ENCODE results near the gene TFCP2. TPM values are rescaled to one million over a fixed set of nuclear protein-coding genes. Genes with fewer than 3 reads are reported as not detected.

TFCP2 gene
- total RNA-seq, 1 experiment from 2014 or later: 33.9 TPM

DNA sequence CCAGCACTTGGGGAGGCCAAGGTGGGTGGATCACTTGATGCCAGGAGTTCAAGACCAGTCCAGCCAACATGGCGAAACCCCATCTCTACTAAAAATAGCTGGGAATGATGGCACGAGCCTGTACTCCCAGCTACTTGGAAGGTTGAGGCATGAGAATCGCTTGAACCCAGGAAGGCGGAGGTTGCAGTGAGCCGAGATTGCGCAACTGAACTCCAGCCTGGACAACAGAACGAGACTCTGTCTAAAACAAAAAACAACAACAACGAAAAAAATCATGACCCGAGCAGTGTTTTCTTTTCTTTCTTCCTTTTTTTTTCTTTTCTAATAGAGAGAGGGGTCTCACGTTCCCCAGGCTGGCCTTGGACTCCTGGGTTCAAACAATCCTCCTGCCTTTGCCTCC, 86.0 kb downstream of the TFCP2 start:
- TF ChIP-seq, protein P1, sequence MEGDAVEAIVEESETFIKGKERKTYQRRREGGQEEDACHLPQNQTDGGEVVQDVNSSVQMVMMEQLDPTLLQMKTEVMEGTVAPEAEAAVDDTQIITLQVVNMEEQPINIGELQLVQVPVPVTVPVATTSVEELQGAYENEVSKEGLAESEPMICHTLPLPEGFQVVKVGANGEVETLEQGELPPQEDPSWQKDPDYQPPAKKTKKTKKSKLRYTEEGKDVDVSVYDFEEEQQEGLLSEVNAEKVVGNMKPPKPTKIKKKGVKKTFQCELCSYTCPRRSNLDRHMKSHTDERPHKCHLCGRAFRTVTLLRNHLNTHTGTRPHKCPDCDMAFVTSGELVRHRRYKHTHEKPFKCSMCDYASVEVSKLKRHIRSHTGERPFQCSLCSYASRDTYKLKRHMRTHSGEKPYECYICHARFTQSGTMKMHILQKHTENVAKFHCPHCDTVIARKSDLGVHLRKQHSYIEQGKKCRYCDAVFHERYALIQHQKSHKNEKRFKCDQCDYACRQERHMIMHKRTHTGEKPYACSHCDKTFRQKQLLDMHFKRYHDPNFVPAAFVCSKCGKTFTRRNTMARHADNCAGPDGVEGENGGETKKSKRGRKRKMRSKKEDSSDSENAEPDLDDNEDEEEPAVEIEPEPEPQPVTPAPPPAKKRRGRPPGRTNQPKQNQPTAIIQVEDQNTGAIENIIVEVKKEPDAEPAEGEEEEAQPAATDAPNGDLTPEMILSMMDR (IDR thresholded peaks at IDR 0.05): no peak
- TF ChIP-seq, protein P2, sequence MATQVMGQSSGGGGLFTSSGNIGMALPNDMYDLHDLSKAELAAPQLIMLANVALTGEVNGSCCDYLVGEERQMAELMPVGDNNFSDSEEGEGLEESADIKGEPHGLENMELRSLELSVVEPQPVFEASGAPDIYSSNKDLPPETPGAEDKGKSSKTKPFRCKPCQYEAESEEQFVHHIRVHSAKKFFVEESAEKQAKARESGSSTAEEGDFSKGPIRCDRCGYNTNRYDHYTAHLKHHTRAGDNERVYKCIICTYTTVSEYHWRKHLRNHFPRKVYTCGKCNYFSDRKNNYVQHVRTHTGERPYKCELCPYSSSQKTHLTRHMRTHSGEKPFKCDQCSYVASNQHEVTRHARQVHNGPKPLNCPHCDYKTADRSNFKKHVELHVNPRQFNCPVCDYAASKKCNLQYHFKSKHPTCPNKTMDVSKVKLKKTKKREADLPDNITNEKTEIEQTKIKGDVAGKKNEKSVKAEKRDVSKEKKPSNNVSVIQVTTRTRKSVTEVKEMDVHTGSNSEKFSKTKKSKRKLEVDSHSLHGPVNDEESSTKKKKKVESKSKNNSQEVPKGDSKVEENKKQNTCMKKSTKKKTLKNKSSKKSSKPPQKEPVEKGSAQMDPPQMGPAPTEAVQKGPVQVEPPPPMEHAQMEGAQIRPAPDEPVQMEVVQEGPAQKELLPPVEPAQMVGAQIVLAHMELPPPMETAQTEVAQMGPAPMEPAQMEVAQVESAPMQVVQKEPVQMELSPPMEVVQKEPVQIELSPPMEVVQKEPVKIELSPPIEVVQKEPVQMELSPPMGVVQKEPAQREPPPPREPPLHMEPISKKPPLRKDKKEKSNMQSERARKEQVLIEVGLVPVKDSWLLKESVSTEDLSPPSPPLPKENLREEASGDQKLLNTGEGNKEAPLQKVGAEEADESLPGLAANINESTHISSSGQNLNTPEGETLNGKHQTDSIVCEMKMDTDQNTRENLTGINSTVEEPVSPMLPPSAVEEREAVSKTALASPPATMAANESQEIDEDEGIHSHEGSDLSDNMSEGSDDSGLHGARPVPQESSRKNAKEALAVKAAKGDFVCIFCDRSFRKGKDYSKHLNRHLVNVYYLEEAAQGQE (IDR thresholded peaks at IDR 0.05; ENCODE audit: insufficient read depth in 1 of 2, low read depth in 2 of 2, low read length in 1 of 2): no peak
- no peak for TF ChIP-seq SIN3A (IDR thresholded peaks at IDR 0.05; ENCODE audit: borderline replicate concordance, insufficient read depth, low read depth, low read length)
- intact Hi-C loops (cut with micrococcal nuclease; ENCODE audit: unreplicated experiment) (no loop called here), in situ Hi-C loops (cut with HindIII; ENCODE audit: low pct_unique_long_range_greater_than_20kb, low sequenced_read_pairs) (no loop called here)
- no peaks in the 10 kb centered on the region for H3K9me3 ChIP-seq (ENCODE audit: control insufficient read depth, insufficient read depth, low read depth, low read length)
- no peak for DNase-seq (ENCODE audit: low read depth, low spot score)
- H3K4me3 ChIP-seq (ENCODE audit: low read depth in 2 of 2, low read length in 2 of 2): no peak overlapping the region
- no TSS peak for BruUV-seq (replicated peaks)
- ChIA-PET CTCF (no interaction called here), POLR2A (interaction anchor here (0.6 kb wide), 1 partner anchor 10 kb away, joined by 13 read pairs; no protein-coding TSS in a partner anchor)
- peaks cover 3% of the 10 kb centered on the region; the same call in 1 of the 2 replicates for H3K4me1 ChIP-seq (ENCODE audit: control insufficient read depth, insufficient read depth, low read length)
- H3K27me3 ChIP-seq (ENCODE audit: control insufficient read depth, insufficient read depth, low read length): no peaks in the 10 kb centered on the region
- H3K27ac ChIP-seq (ENCODE audit: low read length): no peak overlapping the region
- H3K36me3 ChIP-seq (ENCODE audit: control insufficient read depth, insufficient read depth, low read length): peaks cover 2% of the 10 kb centered on the region; the same call in 1 of the 2 replicates
- no peak for ATAC-seq

GRCh38 chr12:51085757-51086156, 87.2 kb downstream of the TFCP2 start:
- ATAC-seq (no peak), DNase-seq (ENCODE audit: low read depth, low spot score) (no peak)
- Histone ChIP-seq H3K27ac (ENCODE audit: low read length) (no peak overlapping the region), H3K36me3 (ENCODE audit: control insufficient read depth, insufficient read depth, low read length) (peaks cover 2% of the 10 kb centered on the region; the same call in 1 of the 2 replicates), H3K9me3 (ENCODE audit: control insufficient read depth, insufficient read depth, low read depth, low read length) (no peaks in the 10 kb centered on the region), H3K27me3 (ENCODE audit: control insufficient read depth, insufficient read depth, low read length) (no peaks in the 10 kb centered on the region), H3K4me3 (ENCODE audit: low read depth in 2 of 2, low read length in 2 of 2) (no peak overlapping the region), H3K4me1 (ENCODE audit: control insufficient read depth, insufficient read depth, low read length) (peaks cover 9% of the 10 kb centered on the region)
- CTCF ChIA-PET: no interaction called here
- intact Hi-C loops (cut with micrococcal nuclease; ENCODE audit: unreplicated experiment): no loop called here
- POLR2A ChIA-PET: no interaction called here
- TF ChIP-seq SIN3A (IDR thresholded peaks at IDR 0.05; ENCODE audit: borderline replicate concordance, insufficient read depth, low read depth, low read length) (no peak), TCF7L2 (IDR thresholded peaks at IDR 0.05; ENCODE audit: low read depth, low read length) (no peak), POLR2AphosphoS5 (IDR thresholded peaks at IDR 0.05; ENCODE audit: low read depth, low read length) (no peak)
- TF ChIP-seq, protein P1 (IDR thresholded peaks at IDR 0.05): no peak
- TF ChIP-seq, protein P2 (IDR thresholded peaks at IDR 0.05; ENCODE audit: insufficient read depth in 1 of 2, low read depth in 2 of 2, low read length in 1 of 2): no peak
- BruUV-seq (replicated peaks): no TSS peak
- in situ Hi-C loops (cut with HindIII; ENCODE audit: low pct_unique_long_range_greater_than_20kb, low sequenced_read_pairs): no loop called here

Measured in Panc1 (cell line).